Measurements from ENCODE around the gene ANP32B.
"Not testable (repeated sequence)": the region's sequence is repeated elsewhere in the genome, so short reads cannot be mapped to it uniquely, and the experiment has no call there.

GRCh38 chr9:97950873-97951272 is 32.3 kb upstream of the ANP32B start:
- not testable (repeated sequence) for TF ChIP-seq CTCF (IDR thresholded peaks at IDR 0.05 in 4 of 5, conservative IDR thresholded peaks at IDR 0.05 in 1 of 5); POLR2A (IDR thresholded peaks at IDR 0.05)

Data from gastrocnemius medialis (tissue), 4 donors.